ENCODE measurements around the gene KRT4.

DNA sequence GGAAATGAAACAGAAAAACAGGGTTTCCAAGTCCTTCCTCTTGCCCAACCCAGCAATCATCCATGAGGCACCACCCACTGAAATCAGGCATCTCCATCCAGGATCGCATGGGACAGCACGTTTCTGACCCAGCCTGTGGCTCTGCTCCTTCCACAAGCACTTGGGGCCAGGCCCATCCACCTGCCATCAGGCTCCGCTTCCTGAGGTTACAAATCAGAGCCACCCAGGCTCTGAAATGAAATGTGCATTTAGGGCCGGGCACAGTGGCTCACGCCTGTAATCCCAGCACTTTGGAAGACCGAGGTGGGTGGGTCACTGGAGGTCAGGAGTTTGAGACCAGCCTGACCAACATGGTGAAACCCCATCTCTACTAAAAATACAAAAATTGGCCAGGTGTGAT, 35.6 kb upstream of the KRT4 start:
- TF ChIP-seq EZH2 (IDR thresholded peaks at IDR 0.05; ENCODE audit: borderline replicate concordance) (no peak), EZH2phosphoT487 (IDR thresholded peaks at IDR 0.05; ENCODE audit: low read depth, severe bottlenecking, unreplicated experiment) (no peak)
- TF ChIP-seq, protein P1, sequence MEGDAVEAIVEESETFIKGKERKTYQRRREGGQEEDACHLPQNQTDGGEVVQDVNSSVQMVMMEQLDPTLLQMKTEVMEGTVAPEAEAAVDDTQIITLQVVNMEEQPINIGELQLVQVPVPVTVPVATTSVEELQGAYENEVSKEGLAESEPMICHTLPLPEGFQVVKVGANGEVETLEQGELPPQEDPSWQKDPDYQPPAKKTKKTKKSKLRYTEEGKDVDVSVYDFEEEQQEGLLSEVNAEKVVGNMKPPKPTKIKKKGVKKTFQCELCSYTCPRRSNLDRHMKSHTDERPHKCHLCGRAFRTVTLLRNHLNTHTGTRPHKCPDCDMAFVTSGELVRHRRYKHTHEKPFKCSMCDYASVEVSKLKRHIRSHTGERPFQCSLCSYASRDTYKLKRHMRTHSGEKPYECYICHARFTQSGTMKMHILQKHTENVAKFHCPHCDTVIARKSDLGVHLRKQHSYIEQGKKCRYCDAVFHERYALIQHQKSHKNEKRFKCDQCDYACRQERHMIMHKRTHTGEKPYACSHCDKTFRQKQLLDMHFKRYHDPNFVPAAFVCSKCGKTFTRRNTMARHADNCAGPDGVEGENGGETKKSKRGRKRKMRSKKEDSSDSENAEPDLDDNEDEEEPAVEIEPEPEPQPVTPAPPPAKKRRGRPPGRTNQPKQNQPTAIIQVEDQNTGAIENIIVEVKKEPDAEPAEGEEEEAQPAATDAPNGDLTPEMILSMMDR (IDR thresholded peaks at IDR 0.05; ENCODE audit: poor library complexity) = no peak
